Aortic smooth muscle cell (primary cell): ENCODE results near the gene IFITM10. TPM values are rescaled to one million over a fixed set of nuclear protein-coding genes. Genes with fewer than 3 reads are reported as not detected.

Experiments used
- total RNA-seq: library from RNA; depleted of rRNA; stranded (reverse); fragments of >200 nt; gene quantifications from 2 replicates; pipeline ENCODE4 v1.2.3, GENCODE V29; 2014

Gene IFITM10
- 4.5 and 7.7 TPM in 2 replicates for total RNA-seq

DNA sequence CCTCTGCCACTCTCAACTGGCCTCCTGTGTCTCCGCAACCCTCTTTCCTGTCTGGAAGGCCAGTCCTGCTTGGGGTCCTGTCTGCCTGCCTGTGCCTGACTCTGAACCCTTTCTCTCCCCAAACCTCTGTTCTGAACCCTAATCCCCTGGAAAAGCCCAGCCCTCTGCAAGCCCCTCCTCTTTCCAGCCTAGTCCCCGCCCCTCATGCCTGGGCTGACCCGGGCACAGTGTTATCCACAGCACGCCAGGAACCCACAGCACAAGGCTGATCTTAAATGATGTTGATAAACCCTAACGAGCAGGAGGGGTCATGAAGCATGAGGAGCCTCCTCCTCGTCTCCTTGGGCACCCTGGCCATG is at the start of gene IFITM10:
Gene IFITM10 (minus strand): TSS at position 115 of the 359 bp plus-strand sequence. CDS start 153 bp downstream, outside the sequence.

GRCh38 chr11:1763796-1764661 is 13.6 kb upstream of the IFITM10 start, which contains the start of gene CTSD:
TSS of gene CTSD (minus strand) at chr11:1763927. CDS start at chr11:1763859, 68 bp downstream.

GRCh38 chr11:1696608-1697570 is 53.5 kb downstream of the IFITM10 start, which contains the start of gene KRTAP5-6:
TSS of gene KRTAP5-6 (plus strand) at chr11:1697195. CDS start at chr11:1697246, 51 bp downstream.

Other genes starting within 250 kb of the IFITM10 start
- 0.40 and 0.62 TPM in 2 replicates for gene DUSP8, start 178.3 kb downstream of the IFITM10 start, total RNA-seq
- gene KRTAP5-1, start 165.3 kb downstream of the IFITM10 start, total RNA-seq, result not detected in 2 replicates
- not detected in 2 replicates for gene KRTAP5-2, start 152.3 kb downstream of the IFITM10 start, total RNA-seq
- not detected in 2 replicates for gene KRTAP5-3, start 142.1 kb downstream of the IFITM10 start, total RNA-seq
- gene KRTAP5-4, start 128.5 kb downstream of the IFITM10 start, total RNA-seq, result 0.19 TPM in 1 of 2 replicates, not detected in the other
- gene KRTAP5-5, start 120.8 kb downstream of the IFITM10 start, total RNA-seq, result not detected in 2 replicates
- not detected in 2 replicates for gene KRTAP5-6, start 53.4 kb downstream of the IFITM10 start, total RNA-seq
- gene CTSD, start 13.3 kb upstream of the IFITM10 start, total RNA-seq, result 538 and 658 TPM in 2 replicates
- 0.26 TPM in 1 of 2 replicates, not detected in the other for gene SYT8, start 84.4 kb upstream of the IFITM10 start, total RNA-seq
- gene TNNI2, start 88.4 kb upstream of the IFITM10 start, total RNA-seq, result not detected in 2 replicates
- gene LSP1, start 102.5 kb upstream of the IFITM10 start, total RNA-seq, result 6.7 and 18.2 TPM in 2 replicates
- gene PRR33, start 141.3 kb upstream of the IFITM10 start, total RNA-seq, result not detected in 2 replicates
- 0.25 and 0.26 TPM in 2 replicates for gene TNNT3, start 169.1 kb upstream of the IFITM10 start, total RNA-seq
- 164 and 189 TPM in 2 replicates for gene MRPL23, start 196.7 kb upstream of the IFITM10 start, total RNA-seq
- gene H19, start 247.2 kb upstream of the IFITM10 start, total RNA-seq, result 0.37 TPM in 1 of 2 replicates, not detected in the other